ENCODE data around the gene CCRL2.

DNA sequence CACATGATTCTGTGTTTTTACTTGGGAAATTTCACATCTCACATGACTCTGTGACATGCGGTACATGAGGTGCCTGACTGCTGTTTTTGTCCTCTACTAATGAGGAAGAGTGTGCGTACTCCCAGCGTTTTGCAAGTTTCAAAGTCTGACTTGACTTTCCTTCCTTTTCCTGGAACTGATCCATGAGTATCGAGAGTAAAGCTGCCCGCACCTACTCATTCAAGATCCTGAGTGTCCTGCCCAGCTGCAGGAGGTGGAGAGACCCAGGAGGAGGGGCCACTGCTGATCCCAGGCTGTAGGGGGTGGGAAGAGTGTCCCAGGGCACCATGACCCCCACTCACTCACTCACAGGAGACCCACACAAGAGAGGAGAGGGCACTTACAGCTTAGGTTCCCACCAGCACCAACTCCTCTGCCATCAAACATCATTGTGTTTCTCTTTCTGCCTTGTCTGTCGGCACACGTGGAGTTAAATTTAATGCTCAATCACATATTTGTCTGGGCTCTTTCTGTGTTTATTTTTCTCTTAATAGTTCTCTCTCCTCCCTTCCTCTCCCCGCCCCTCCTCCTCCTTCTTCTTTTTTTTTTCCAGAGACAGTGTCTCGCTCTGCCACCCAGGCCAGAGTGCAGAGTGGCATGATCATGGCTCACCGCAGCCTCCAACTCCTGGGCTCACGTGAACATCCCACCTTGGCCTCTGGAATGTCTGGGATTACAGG lies 1.6 kb upstream of the CCRL2 start:
- TF ChIP-seq, protein P1, sequence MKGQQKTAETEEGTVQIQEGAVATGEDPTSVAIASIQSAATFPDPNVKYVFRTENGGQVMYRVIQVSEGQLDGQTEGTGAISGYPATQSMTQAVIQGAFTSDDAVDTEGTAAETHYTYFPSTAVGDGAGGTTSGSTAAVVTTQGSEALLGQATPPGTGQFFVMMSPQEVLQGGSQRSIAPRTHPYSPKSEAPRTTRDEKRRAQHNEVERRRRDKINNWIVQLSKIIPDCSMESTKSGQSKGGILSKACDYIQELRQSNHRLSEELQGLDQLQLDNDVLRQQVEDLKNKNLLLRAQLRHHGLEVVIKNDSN (IDR thresholded peaks at IDR 0.05) = no peak
- TF ChIP-seq YY1 (IDR thresholded peaks at IDR 0.05; ENCODE audit: low read depth) (no peak), TCF12 (IDR thresholded peaks at IDR 0.05; ENCODE audit: low read depth) (no peak), FOXM1 (IDR thresholded peaks at IDR 0.05; ENCODE audit: borderline replicate concordance, low read depth) (no peak), RAD21 (IDR thresholded peaks at IDR 0.05; ENCODE audit: low read depth) (no peak), EGR1 (IDR thresholded peaks at IDR 0.05) (no peak), EP300 (IDR thresholded peaks at IDR 0.05; ENCODE audit: borderline replicate concordance) (no peak), CREB1 (IDR thresholded peaks at IDR 0.05; ENCODE audit: low read depth) (no peak), ZBTB7A (IDR thresholded peaks at IDR 0.05; ENCODE audit: low read depth) (no peak)
- TF ChIP-seq, protein P2, sequence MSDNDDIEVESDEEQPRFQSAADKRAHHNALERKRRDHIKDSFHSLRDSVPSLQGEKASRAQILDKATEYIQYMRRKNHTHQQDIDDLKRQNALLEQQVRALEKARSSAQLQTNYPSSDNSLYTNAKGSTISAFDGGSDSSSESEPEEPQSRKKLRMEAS (IDR thresholded peaks at IDR 0.05) = no peak

All from Ishikawa (cell line).